Embryonic facial prominence (tissue), 1 donor: ENCODE results near the gene NUBPL.
"Not testable (repeated sequence)": the region's sequence is repeated elsewhere in the genome, so short reads cannot be mapped to it uniquely, and the experiment has no call there.

Source experiments
- DNase-seq: peaks from one replicate; pipeline ENCODE4 v3.0.0-alpha.2; 2016; ENCODE audit errors: extremely low spot score

The NUBPL gene

GRCh38 chr14:31811693-31812628 is 250.8 kb downstream of the NUBPL start:
- DNase-seq: not testable (repeated sequence)

GRCh38 chr14:31813724-31814490 is 252.7 kb downstream of the NUBPL start:
- not testable (repeated sequence) for DNase-seq

- no peak for DNase-seq
Observed at GRCh38 chr14:31819281-31819680, 258.1 kb downstream of the NUBPL start.

- no peak for DNase-seq
Observed at GRCh38 chr14:31825459-31825858, 264.3 kb downstream of the NUBPL start.

GRCh38 chr14:31827325-31827724 is 266.1 kb downstream of the NUBPL start:
- no peak for DNase-seq

- DNase-seq: no peak
Observed at GRCh38 chr14:31828946-31829868, 268.0 kb downstream of the NUBPL start.

GRCh38 chr14:31834616-31835015 is 273.4 kb downstream of the NUBPL start:
- DNase-seq: no peak

GRCh38 chr14:31835049-31835448 is 273.8 kb downstream of the NUBPL start:
- DNase-seq: no peak

- DNase-seq: no peak
Observed at GRCh38 chr14:31837031-31837430, 275.8 kb downstream of the NUBPL start.

GRCh38 chr14:31842899-31843298 is 281.7 kb downstream of the NUBPL start:
- no peak for DNase-seq

GRCh38 chr14:31843361-31844091 is 282.3 kb downstream of the NUBPL start:
- no peak for DNase-seq

GRCh38 chr14:31854508-31855075 is 293.4 kb downstream of the NUBPL start:
- no peak for DNase-seq

GRCh38 chr14:31855262-31855661 is 294.1 kb downstream of the NUBPL start:
- DNase-seq: no peak

GRCh38 chr14:31856003-31856402 is 294.8 kb downstream of the NUBPL start:
- DNase-seq: not testable (repeated sequence)

- no peak for DNase-seq
Observed at GRCh38 chr14:31858868-31859267, 297.7 kb downstream of the NUBPL start.

GRCh38 chr14:31864937-31865855 is 304.0 kb downstream of the NUBPL start:
- no peak for DNase-seq

GRCh38 chr14:31867570-31867969 is 306.4 kb downstream of the NUBPL start:
- DNase-seq: no peak

- DNase-seq: not testable (repeated sequence)
Observed at GRCh38 chr14:31868096-31868495, 306.9 kb downstream of the NUBPL start.

GRCh38 chr14:31876741-31877140 is 315.5 kb downstream of the NUBPL start:
- DNase-seq: no peak
